Activated CD8-positive, alpha-beta memory T cell treated with anti-CD3 and anti-CD28 coated beads for 48 hours (primary cell): Measurements from ENCODE around the gene SPANXC.
"Not testable (repeated sequence)": the region's sequence is repeated elsewhere in the genome, so short reads cannot be mapped to it uniquely, and the experiment has no call there.

Experiments
- DNase-seq, 3 experiments: peaks; one replicate each; pipeline ENCODE4 v3.0.0-alpha.2; 2020; ENCODE audit warnings: low read depth in 2 of 3, low spot score in 2 of 3

The SPANXC gene, protein sequence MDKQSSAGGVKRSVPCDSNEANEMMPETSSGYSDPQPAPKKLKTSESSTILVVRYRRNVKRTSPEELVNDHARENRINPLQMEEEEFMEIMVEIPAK

DNA sequence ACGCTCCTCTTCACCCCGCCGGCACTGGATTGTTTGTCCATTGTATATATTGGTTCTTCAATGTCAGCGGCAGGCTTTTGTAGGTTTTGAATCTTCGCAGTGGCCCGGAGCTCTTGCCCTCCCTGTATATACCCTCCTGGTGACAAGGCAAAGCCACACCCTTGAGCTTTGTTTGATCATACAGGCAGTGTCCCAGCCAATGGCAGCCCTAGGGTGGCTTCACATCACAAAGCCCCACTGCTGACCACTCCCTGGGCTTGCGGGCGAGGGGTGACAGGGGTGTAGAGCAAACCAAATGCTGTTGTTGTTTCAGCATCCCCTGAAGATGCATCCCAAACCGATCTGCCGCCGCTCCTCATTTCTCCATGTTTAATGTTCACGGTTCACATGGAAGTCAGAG is at the start of gene SPANXC:
SPANXC (minus strand) TSS at position 101 of the 400 bp plus-strand sequence; CDS start at position 41, 60 bp downstream.
- not testable (repeated sequence) for DNase-seq

- DNase-seq: no peak
Observed at GRCh38 chrX:141279476-141279875, 37.2 kb upstream of the SPANXC start.

GRCh38 chrX:141278306-141278705 is 36.0 kb upstream of the SPANXC start:
- no peak for DNase-seq

- no peak for DNase-seq
Observed at GRCh38 chrX:141258080-141258479, 15.8 kb upstream of the SPANXC start.

DNA sequence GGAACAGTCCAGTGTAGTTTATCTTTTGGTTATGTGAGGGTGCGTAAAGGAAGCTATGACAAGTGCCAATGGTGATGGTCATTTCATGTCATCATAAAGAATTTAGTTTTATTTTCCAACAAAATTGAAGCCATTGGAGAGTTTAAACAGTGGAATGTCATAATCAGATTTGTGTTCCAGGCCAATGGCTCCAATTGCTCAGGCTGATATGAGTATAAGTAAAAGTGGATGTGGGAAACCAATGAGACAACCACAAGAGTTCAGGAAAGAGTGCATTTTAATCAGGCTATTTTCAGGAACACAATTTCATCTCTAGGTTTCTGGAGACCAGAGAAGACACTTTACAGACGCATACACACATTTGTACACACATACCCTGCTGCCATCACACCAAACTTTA is 20.7 kb downstream of the SPANXC start:
- DNase-seq: no peak

DNA sequence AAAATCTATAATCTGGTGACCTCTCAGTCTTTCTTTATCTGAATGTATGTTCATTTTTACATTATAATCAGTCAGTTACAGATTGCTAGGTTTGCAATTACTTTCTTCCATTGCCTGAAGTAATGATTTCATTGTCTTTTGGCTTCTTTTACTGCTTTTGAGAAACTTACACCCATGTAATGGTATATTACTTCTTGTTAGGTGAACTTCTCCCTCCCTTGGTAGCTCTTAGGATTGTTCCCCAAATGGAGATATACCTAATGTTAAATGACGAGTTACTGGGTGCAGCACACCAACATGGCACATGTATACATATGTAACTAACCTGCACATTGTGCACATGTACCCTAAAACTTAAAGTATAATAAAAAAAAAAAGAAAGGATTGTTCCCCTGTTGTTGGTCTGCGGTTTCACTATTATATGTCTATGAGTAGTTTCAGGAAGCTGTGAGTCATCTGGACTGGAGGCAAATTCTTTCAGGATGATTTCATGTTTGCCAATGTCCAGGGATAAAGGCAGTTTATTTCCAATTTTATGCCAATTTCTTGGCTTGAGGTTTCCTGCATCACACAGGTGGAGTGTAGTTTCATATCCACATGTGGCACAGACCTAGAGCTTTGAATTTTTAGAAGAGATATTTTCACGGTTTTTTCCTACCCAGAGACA is 21.8 kb downstream of the SPANXC start:
- DNase-seq: no peak

DNA sequence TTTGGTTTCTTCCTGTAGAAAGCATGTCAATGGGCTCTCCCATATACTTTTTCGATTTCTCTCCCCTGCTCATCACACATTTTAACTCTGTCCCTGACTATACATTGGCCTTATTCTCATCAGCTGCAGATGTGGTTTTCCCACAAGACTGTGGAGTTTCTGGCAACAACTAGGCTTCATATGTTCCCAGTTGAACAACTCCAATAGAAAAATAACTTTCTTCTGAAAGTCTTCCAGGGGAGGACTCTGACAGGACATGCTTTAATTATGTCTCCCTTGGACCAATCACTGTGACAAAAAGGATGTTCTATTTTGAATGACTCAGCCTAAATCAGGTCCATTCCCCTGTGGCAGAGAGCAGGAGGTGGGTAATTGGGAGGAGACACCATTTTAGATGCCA is 28.1 kb downstream of the SPANXC start:
- no peak for DNase-seq

GRCh38 chrX:141201962-141202361 is 40.4 kb downstream of the SPANXC start:
- no peak for DNase-seq
